ENCODE measurements around the gene TEPSIN.

GRCh38 chr17:81222620-81222905 lies 16.3 kb downstream of the TEPSIN start:
- TF ChIP-seq CTCF (IDR thresholded peaks at IDR 0.05) = no peak
- TF ChIP-seq EP300 (IDR thresholded peaks at IDR 0.05) = no peak
- no peak for TF ChIP-seq POLR2A (IDR thresholded peaks at IDR 0.05)

Data from ovary (tissue), 3 donors.